Erythroblast (primary cell): ENCODE data around the gene MAPK6.

Experiments used
- GATA1 ChIP-seq: IDR thresholded peaks from 2 replicates; pipeline ENCODE4 v1.6.1; 2011; ENCODE audit warnings: low read depth, mild to moderate bottlenecking, control low read depth, low read length, moderate library complexity
- POLR2A ChIP-seq: IDR thresholded peaks from 2 replicates; pipeline ENCODE4 v1.6.1; 2011; ENCODE audit warnings: mild to moderate bottlenecking, low read length

DNA sequence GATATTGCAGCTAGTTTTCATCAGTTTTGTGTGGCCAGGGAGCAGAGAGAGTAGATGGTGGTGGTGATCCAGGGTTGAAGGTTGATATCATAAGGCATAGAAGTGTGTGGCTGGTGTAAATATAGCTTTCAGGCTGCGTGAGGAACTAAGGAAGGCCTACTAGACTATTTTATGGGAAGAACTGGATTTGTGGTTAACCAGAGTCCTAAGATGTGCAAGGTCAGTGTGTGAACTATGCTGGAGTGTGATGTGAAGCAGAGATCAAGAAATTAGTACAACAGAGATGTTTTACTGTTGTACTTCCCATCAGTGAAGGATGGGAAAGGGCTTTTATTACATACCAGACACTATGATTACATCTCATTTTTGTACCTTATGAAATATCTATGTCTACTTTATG lies 41.5 kb downstream of the MAPK6 start:
- TF ChIP-seq POLR2A (no peak), GATA1 (no peak)
